ENCODE data around the gene PARP4. TPM values are rescaled to one million over a fixed set of nuclear protein-coding genes. Genes with fewer than 3 reads are reported as not detected.

Gene PARP4
- total and polyA plus RNA-seq, 2 experiments from 2014 or later = 12.9 to 32.9 TPM

DNA sequence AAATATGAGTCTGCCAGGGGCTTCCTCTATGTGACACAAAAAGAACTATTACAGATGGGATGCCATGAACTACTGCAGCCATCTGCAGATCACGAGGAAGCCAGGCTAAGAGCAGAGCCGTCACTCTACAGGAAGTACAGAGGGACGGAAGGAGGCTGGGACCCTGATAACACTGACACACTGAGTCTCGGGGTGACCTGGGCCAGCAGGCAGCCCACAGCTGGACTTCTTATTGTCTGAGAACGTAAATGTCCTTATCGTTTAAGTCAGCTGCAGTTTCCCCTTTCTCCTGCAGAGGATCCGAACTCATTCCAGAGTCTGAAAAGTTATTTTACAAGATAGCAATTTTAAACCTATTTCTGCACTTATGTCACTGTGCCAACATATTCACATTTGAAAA, 20.7 kb downstream of the PARP4 start:
- H3K9me2 ChIP-seq (ENCODE audit: insufficient read depth) = no peaks in the 10 kb centered on the region
- H4K20me1 ChIP-seq (replicated peaks; ENCODE audit: insufficient read depth) = no peaks in the 10 kb centered on the region
- H3K4me3 Mint-ChIP-seq = no peak overlapping the region
- H3K27me3 ChIP-seq (ENCODE audit: insufficient read depth) = no peaks in the 10 kb centered on the region
- no peak overlapping the region for H3K4me3 ChIP-seq
- H3K4me1 ChIP-seq (ENCODE audit: insufficient read depth) = no peaks in the 10 kb centered on the region
- no peak overlapping the region; the same call in 1 of the 2 replicates for H3K27ac Mint-ChIP-seq
- H2AFZ ChIP-seq = no peak overlapping the region
- TF ChIP-seq, protein P1, sequence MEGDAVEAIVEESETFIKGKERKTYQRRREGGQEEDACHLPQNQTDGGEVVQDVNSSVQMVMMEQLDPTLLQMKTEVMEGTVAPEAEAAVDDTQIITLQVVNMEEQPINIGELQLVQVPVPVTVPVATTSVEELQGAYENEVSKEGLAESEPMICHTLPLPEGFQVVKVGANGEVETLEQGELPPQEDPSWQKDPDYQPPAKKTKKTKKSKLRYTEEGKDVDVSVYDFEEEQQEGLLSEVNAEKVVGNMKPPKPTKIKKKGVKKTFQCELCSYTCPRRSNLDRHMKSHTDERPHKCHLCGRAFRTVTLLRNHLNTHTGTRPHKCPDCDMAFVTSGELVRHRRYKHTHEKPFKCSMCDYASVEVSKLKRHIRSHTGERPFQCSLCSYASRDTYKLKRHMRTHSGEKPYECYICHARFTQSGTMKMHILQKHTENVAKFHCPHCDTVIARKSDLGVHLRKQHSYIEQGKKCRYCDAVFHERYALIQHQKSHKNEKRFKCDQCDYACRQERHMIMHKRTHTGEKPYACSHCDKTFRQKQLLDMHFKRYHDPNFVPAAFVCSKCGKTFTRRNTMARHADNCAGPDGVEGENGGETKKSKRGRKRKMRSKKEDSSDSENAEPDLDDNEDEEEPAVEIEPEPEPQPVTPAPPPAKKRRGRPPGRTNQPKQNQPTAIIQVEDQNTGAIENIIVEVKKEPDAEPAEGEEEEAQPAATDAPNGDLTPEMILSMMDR (conservative IDR thresholded peaks at IDR 0.05; ENCODE audit: low read depth in 2 of 2) = peak in 1 of 2 experiments; percentile 28; a peak in 2 of 4 replicates
- TF ChIP-seq, protein P2, sequence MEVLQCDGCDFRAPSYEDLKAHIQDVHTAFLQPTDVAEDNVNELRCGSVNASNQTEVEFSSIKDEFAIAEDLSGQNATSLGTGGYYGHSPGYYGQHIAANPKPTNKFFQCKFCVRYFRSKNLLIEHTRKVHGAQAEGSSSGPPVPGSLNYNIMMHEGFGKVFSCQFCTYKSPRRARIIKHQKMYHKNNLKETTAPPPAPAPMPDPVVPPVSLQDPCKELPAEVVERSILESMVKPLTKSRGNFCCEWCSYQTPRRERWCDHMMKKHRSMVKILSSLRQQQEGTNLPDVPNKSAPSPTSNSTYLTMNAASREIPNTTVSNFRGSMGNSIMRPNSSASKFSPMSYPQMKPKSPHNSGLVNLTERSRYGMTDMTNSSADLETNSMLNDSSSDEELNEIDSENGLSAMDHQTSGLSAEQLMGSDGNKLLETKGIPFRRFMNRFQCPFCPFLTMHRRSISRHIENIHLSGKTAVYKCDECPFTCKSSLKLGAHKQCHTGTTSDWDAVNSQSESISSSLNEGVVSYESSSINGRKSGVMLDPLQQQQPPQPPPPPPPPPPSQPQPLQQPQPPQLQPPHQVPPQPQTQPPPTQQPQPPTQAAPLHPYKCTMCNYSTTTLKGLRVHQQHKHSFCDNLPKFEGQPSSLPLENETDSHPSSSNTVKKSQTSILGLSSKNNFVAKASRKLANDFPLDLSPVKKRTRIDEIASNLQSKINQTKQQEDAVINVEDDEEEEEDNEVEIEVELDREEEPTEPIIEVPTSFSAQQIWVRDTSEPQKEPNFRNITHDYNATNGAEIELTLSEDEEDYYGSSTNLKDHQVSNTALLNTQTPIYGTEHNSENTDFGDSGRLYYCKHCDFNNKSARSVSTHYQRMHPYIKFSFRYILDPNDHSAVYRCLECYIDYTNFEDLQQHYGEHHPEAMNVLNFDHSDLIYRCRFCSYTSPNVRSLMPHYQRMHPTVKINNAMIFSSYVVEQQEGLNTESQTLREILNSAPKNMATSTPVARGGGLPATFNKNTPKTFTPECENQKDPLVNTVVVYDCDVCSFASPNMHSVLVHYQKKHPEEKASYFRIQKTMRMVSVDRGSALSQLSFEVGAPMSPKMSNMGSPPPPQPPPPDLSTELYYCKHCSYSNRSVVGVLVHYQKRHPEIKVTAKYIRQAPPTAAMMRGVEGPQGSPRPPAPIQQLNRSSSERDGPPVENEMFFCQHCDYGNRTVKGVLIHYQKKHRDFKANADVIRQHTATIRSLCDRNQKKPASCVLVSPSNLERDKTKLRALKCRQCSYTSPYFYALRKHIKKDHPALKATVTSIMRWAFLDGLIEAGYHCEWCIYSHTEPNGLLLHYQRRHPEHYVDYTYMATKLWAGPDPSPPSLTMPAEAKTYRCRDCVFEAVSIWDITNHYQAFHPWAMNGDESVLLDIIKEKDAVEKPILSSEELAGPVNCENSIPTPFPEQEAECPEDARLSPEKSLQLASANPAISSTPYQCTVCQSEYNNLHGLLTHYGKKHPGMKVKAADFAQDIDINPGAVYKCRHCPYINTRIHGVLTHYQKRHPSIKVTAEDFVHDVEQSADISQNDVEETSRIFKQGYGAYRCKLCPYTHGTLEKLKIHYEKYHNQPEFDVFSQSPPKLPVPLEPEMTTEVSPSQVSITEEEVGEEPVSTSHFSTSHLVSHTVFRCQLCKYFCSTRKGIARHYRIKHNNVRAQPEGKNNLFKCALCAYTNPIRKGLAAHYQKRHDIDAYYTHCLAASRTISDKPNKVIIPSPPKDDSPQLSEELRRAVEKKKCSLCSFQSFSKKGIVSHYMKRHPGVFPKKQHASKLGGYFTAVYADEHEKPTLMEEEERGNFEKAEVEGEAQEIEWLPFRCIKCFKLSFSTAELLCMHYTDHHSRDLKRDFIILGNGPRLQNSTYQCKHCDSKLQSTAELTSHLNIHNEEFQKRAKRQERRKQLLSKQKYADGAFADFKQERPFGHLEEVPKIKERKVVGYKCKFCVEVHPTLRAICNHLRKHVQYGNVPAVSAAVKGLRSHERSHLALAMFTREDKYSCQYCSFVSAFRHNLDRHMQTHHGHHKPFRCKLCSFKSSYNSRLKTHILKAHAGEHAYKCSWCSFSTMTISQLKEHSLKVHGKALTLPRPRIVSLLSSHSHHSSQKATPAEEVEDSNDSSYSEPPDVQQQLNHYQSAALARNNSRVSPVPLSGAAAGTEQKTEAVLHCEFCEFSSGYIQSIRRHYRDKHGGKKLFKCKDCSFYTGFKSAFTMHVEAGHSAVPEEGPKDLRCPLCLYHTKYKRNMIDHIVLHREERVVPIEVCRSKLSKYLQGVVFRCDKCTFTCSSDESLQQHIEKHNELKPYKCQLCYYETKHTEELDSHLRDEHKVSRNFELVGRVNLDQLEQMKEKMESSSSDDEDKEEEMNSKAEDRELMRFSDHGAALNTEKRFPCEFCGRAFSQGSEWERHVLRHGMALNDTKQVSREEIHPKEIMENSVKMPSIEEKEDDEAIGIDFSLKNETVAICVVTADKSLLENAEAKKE (CRISPR knock-in tag; IDR thresholded peaks at IDR 0.05) = no peak
- H3K27me3 Mint-ChIP-seq (ENCODE audit: insufficient read depth, low read depth, poor library complexity) = peaks cover 2% of the 10 kb centered on the region
- H3K79me2 ChIP-seq (replicated peaks; ENCODE audit: insufficient read depth) = no peaks in the 10 kb centered on the region
- no peaks in the 10 kb centered on the region for H3K9me3 Mint-ChIP-seq
- ATAC-seq (no peak), DNase-seq (ENCODE audit: low spot score) (no peak)
- H3K4me2 ChIP-seq = no peak overlapping the region
- no peaks in the 10 kb centered on the region for H3K4me1 Mint-ChIP-seq
- peaks cover 15% of the 10 kb centered on the region; the same call in 1 of the 2 replicates for H3K36me3 ChIP-seq (ENCODE audit: insufficient read depth)
- peaks cover 60% of the 10 kb centered on the region for H3K36me3 Mint-ChIP-seq (ENCODE audit: low read depth)
- no peak overlapping the region for H3K27ac ChIP-seq (ENCODE audit: low read depth)
- H3F3A ChIP-seq (replicated peaks; ENCODE audit: low read depth) = no peaks in the 10 kb centered on the region

DNA sequence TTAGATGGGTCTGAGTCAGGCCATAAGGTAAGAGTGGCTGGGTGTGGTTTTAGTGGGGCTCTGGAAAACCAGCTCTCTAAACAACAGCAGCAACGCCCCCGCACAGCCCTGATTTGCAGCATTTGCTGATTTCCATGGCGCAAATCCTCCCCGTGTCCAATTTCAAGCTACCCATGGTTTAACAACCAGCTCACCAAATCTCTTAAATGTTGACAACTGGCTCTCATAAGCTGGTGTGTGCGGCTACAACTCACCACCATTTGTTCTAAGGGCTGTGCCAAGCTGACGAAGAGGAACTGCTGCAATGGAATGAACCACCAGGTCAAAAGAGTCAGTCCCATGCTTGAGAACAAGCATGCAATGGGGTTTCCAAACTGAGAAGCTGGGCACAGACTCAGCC, 22.9 kb downstream of the PARP4 start:
- H3K36me3 ChIP-seq (ENCODE audit: insufficient read depth) = peaks cover 15% of the 10 kb centered on the region; the same call in 1 of the 2 replicates
- no peaks in the 10 kb centered on the region for H3F3A ChIP-seq (replicated peaks; ENCODE audit: low read depth)
- H3K9me2 ChIP-seq (ENCODE audit: insufficient read depth) = no peaks in the 10 kb centered on the region
- H3K4me2 ChIP-seq = no peak overlapping the region
- DNase-seq (ENCODE audit: low spot score) (no peak), ATAC-seq (no peak)
- Mint-ChIP-seq H3K27me3 (ENCODE audit: insufficient read depth, low read depth, poor library complexity) (no peaks in the 10 kb centered on the region), H3K4me1 (no peaks in the 10 kb centered on the region), H3K9me3 (no peaks in the 10 kb centered on the region), H3K36me3 (ENCODE audit: low read depth) (peaks cover 58% of the 10 kb centered on the region), H3K4me3 (no peak overlapping the region), H3K27ac (no peak overlapping the region)
- H3K79me2 ChIP-seq (replicated peaks; ENCODE audit: insufficient read depth) = no peaks in the 10 kb centered on the region
- H4K20me1 ChIP-seq (replicated peaks; ENCODE audit: insufficient read depth) = no peaks in the 10 kb centered on the region
- H3K4me3 ChIP-seq = no peak overlapping the region
- no peak overlapping the region for H3K27ac ChIP-seq (ENCODE audit: low read depth)
- H2AFZ ChIP-seq = no peak overlapping the region
- H3K27me3 ChIP-seq (ENCODE audit: insufficient read depth) = no peaks in the 10 kb centered on the region
- H3K4me1 ChIP-seq (ENCODE audit: insufficient read depth) = no peaks in the 10 kb centered on the region
- TF ChIP-seq, protein P3, sequence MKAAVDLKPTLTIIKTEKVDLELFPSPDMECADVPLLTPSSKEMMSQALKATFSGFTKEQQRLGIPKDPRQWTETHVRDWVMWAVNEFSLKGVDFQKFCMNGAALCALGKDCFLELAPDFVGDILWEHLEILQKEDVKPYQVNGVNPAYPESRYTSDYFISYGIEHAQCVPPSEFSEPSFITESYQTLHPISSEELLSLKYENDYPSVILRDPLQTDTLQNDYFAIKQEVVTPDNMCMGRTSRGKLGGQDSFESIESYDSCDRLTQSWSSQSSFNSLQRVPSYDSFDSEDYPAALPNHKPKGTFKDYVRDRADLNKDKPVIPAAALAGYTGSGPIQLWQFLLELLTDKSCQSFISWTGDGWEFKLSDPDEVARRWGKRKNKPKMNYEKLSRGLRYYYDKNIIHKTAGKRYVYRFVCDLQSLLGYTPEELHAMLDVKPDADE (IDR thresholded peaks at IDR 0.05) = no peak
- TF ChIP-seq EZH2 (IDR thresholded peaks at IDR 0.05; ENCODE audit: low read depth, unreplicated experiment) (no peak), CREB1 (CRISPR knock-in tag; IDR thresholded peaks at IDR 0.05; ENCODE audit: low read depth) (no peak), STAT1 (IDR thresholded peaks at IDR 0.05; ENCODE audit: unreplicated experiment) (no peak), ZNF114 (CRISPR knock-in tag; IDR thresholded peaks at IDR 0.05) (no peak), NANOG (IDR thresholded peaks at IDR 0.05; ENCODE audit: borderline replicate concordance) (no peak)
- TF ChIP-seq, protein P4, sequence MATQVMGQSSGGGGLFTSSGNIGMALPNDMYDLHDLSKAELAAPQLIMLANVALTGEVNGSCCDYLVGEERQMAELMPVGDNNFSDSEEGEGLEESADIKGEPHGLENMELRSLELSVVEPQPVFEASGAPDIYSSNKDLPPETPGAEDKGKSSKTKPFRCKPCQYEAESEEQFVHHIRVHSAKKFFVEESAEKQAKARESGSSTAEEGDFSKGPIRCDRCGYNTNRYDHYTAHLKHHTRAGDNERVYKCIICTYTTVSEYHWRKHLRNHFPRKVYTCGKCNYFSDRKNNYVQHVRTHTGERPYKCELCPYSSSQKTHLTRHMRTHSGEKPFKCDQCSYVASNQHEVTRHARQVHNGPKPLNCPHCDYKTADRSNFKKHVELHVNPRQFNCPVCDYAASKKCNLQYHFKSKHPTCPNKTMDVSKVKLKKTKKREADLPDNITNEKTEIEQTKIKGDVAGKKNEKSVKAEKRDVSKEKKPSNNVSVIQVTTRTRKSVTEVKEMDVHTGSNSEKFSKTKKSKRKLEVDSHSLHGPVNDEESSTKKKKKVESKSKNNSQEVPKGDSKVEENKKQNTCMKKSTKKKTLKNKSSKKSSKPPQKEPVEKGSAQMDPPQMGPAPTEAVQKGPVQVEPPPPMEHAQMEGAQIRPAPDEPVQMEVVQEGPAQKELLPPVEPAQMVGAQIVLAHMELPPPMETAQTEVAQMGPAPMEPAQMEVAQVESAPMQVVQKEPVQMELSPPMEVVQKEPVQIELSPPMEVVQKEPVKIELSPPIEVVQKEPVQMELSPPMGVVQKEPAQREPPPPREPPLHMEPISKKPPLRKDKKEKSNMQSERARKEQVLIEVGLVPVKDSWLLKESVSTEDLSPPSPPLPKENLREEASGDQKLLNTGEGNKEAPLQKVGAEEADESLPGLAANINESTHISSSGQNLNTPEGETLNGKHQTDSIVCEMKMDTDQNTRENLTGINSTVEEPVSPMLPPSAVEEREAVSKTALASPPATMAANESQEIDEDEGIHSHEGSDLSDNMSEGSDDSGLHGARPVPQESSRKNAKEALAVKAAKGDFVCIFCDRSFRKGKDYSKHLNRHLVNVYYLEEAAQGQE (IDR thresholded peaks at IDR 0.05; ENCODE audit: unreplicated experiment) = no peak
